A673 (cell line): ENCODE data around the gene TTC19. TPM values are rescaled to one million over a fixed set of nuclear protein-coding genes. Genes with fewer than 3 reads are reported as not detected.

Experiments used
- BruUV-seq: library from RNA; stranded (reverse); fragments of 400-500 nt; replicated peaks from 2 replicates; lab custom pipeline; 2021; lab: Mats Ljungman, UMichigan
- CTCF ChIA-PET: fragments of 300-600 bp; sonication (Branson Sonifier 250); formaldehyde crosslinking; loops from one replicate; lab custom pipeline; 2022; ENCODE audit warnings: antibody characterized with exemption; lab: Charles Lee
- POLR2A ChIA-PET: fragments of 300-600 bp; sonication (Branson Sonifier 250); formaldehyde crosslinking; loops from one replicate; lab custom pipeline; 2022; ENCODE audit warnings: antibody characterized with exemption; ENCODE audit not compliant: low non-redundant PET; lab: Charles Lee
- DNase-seq: peaks from one replicate; pipeline ENCODE4 v3.0.0-alpha.2; 2015; ENCODE audit warnings: low spot score
- H3K27ac ChIP-seq: fragments of 200-600 bp; sonication (generic); 2 replicates; pipeline ENCODE4 v1.5.1; 2016; ENCODE audit warnings: mixed run types, low read depth, mild to moderate bottlenecking, mixed read lengths, antibody characterized with exemption, low read length; ENCODE audit not compliant: poor library complexity, severe bottlenecking
- H3K27me3 ChIP-seq: fragments of 200-600 bp; sonication (generic); replicated peaks from 2 replicates; pipeline ENCODE4 v1.6.1; 2017; ENCODE audit warnings: mixed run types, low read depth, mild to moderate bottlenecking, mixed read lengths, antibody characterized with exemption, low read length; ENCODE audit not compliant: insufficient read depth, poor library complexity
- H3K36me3 ChIP-seq: fragments of 200-600 bp; sonication (generic); 2 replicates; pipeline ENCODE4 v1.6.1; 2016; ENCODE audit warnings: mixed run types, mild to moderate bottlenecking, mixed read lengths, antibody characterized with exemption, low read length; ENCODE audit not compliant: insufficient read depth, poor library complexity, severe bottlenecking
- H3K4me1 ChIP-seq: fragments of 200-600 bp; sonication (generic); 2 replicates; pipeline ENCODE4 v1.6.1; 2017; ENCODE audit warnings: mixed run types, mild to moderate bottlenecking, mixed read lengths, antibody characterized with exemption, low read length; ENCODE audit not compliant: insufficient read depth, poor library complexity, severe bottlenecking
- H3K4me3 ChIP-seq: fragments of 200-600 bp; sonication (generic); 2 replicates; pipeline ENCODE4 v1.5.1; 2016; ENCODE audit warnings: low read depth, mixed run types, mild to moderate bottlenecking, mixed read lengths, low read length; ENCODE audit not compliant: poor library complexity, severe bottlenecking
- H3K9me3 ChIP-seq: fragments of 200-600 bp; sonication (generic); 2 replicates; pipeline ENCODE4 v1.6.1; 2016; ENCODE audit warnings: mixed run types, low read depth, mild to moderate bottlenecking, mixed read lengths, antibody characterized with exemption, low read length; ENCODE audit not compliant: poor library complexity, severe bottlenecking
- EZH2 ChIP-seq: fragments of 200-600 bp; sonication (generic); IDR thresholded peaks from 2 replicates; pipeline ENCODE4 v1.6.1; 2017; ENCODE audit warnings: borderline replicate concordance, low read depth, mild to moderate bottlenecking, mixed read lengths, antibody characterized with exemption, low read length; ENCODE audit not compliant: poor library complexity, severe bottlenecking
- intact Hi-C: fragments of 100-400 bp; cut with micrococcal nuclease; formaldehyde crosslinking; loops from one replicate; pipeline ENCODE4 v1.10.0; 2022; ENCODE audit not compliant: unreplicated experiment
- total RNA-seq: library from RNA; stranded (reverse); gene quantifications from 2 replicates; pipeline ENCODE4 v1.2.3, GENCODE V29; 2021
- TF ChIP-seq, protein P1 (sequence below): fragments of 300-800, 200-600 bp; sonication (generic); conservative IDR thresholded peaks from 2 replicates; pipeline ENCODE4 v1.5.1; 2017; ENCODE audit warnings: low read depth, mild to moderate bottlenecking, antibody characterized with exemption, low read length, moderate library complexity, mixed read lengths

Gene TTC19
- total RNA-seq, 1 experiment from 2014 or later, result 44.5 TPM

DNA sequence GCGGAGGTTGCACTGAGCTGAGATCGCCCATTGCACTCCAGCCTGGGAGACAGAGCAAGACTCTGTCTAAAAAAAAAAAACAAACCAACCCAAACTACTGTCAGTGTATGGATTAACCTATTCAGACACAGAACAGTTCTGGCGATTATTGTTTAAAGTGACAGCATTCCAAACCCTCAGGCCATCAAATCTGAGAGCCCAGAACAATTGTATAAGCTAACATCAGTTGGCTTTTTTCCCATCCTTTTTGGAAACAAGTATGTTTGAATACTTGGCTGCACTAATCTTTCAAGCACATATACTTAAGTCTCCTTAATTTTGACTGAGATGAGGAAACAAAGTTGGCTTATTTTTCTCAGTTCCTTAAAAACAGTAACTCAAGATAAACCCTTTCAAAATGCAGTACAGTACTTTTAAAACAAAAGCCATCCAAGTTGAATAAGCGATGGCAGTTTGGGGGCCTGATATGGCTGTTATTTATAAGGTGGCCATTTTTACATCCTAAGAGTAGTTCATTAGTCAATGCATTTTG lies 1.5 kb upstream of the TTC19 start:
- Histone ChIP-seq H3K4me3 (peak overlapping the region; percentile 86), H3K36me3 (peaks cover 23% of the 10 kb centered on the region), H3K9me3 (peaks cover 8% of the 10 kb centered on the region), H3K27me3 (no peaks in the 10 kb centered on the region), H3K27ac (no peak overlapping the region), H3K4me1 (peaks cover 5% of the 10 kb centered on the region)
- intact Hi-C loops, result loop anchor here (1.0 to 2.0 kb wide), 3 partner anchors 53 to 169 kb away; partner anchors contain the start of gene ADORA2B
- ChIA-PET POLR2A (no interaction called here), CTCF (interaction anchor here (0.7 to 1.6 kb wide), 2 partner anchors 53 to 117 kb away, joined by 5 read pairs; partner anchors contain the start of gene ADORA2B)
- BruUV-seq, result TSS peak; percentile 63
- TF ChIP-seq EZH2, result no peak
- TF ChIP-seq, protein P1, sequence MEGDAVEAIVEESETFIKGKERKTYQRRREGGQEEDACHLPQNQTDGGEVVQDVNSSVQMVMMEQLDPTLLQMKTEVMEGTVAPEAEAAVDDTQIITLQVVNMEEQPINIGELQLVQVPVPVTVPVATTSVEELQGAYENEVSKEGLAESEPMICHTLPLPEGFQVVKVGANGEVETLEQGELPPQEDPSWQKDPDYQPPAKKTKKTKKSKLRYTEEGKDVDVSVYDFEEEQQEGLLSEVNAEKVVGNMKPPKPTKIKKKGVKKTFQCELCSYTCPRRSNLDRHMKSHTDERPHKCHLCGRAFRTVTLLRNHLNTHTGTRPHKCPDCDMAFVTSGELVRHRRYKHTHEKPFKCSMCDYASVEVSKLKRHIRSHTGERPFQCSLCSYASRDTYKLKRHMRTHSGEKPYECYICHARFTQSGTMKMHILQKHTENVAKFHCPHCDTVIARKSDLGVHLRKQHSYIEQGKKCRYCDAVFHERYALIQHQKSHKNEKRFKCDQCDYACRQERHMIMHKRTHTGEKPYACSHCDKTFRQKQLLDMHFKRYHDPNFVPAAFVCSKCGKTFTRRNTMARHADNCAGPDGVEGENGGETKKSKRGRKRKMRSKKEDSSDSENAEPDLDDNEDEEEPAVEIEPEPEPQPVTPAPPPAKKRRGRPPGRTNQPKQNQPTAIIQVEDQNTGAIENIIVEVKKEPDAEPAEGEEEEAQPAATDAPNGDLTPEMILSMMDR, result no peak
- no peak for DNase-seq

DNA sequence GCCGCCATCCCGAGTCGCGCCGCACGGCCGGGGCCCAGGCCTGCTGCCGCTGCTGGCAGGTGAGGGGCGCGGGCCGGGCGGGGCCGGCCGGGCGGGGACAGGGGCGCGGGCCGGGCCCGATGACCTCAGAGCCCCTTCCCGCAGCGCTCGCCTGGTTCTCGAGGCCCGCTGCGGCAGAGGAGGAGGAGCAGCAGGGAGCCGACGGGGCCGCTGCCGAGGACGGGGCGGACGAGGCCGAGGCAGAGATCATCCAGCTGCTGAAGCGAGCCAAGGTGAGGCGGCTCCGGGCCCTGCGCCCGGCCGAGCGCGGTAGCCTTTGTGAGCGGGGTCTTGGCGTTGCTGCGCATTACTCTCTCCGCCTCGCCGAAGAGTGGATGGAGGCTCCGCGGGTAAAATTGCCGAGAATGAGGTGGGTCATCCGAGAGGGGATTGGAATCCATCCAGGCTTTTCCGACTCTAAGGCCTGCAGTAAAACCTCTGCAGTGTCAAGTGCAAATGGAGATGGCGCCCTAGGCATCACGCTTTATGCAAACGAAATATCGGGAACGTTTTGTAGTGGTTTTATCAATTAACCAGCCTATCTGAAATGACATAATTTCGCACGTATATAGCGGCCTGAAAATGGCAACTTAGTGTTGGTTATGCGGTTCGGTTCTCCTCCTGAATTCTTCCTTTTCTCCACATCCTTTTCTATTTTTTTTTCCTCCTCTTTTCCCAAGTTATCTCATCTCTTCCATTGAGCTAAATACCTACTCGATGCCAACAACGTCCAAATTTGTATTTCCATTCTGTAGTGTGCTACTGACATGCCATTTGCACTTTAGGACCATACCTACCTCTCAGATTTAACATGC lies 577 bp downstream of the TTC19 start:
- peaks cover 8% of the 10 kb centered on the region for H3K9me3 ChIP-seq
- H3K27ac ChIP-seq, result peak overlapping the region; percentile 96
- H3K27me3 ChIP-seq, result no peaks in the 10 kb centered on the region
- ChIA-PET CTCF (interaction anchor here (1.6 kb wide), 1 partner anchor 55 kb away, joined by 5 read pairs; the partner anchor contains the start of gene ADORA2B), POLR2A (interaction anchor here (0.6 kb wide), 1 partner anchor 170 kb away, joined by 9 read pairs; no protein-coding TSS in a partner anchor)
- H3K36me3 ChIP-seq, result peaks cover 44% of the 10 kb centered on the region
- BruUV-seq, result no TSS peak
- H3K4me1 ChIP-seq, result peaks cover 5% of the 10 kb centered on the region
- H3K4me3 ChIP-seq, result peak overlapping the region; percentile 86
- intact Hi-C loops, result loop anchor here (2.0 kb wide), 2 partner anchors 55 to 171 kb away; partner anchors contain the start of gene ADORA2B
- peak; percentile 45 for DNase-seq
- no peak for TF ChIP-seq EZH2
- TF ChIP-seq, protein P1, result no peak

DNA sequence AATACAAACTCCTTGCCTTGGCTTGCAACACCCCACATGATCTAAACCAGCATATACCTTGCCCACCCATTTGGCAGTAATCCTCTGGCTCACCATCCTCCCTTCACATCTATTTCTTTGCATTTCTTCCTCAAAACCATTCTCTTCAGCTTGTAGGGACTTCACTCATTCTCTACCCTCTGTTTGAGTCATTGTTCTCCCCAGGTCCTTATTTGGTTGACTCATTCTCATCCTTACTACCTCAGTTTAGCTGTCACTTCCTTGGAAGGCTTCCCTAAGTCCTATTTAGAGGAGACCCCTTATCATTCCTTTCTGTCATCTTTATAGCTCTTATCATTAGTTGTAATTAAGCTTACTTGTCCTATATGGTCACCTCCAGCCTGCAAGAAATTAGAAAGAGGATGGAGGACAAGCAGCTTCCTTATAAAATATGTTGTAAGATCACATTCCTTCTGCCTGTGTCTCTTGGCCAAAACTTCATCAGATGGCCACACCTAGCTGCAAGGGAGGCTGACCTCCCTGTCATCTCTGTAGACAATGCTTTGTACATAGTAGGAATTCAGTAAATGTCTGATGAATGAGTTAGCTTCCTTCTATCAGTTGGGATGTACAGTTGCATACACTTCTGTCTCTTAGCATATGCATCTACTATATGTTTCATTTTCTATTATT lies 1.7 kb downstream of the TTC19 start:
- intact Hi-C loops, result no loop called here
- POLR2A ChIA-PET, result no interaction called here
- Histone ChIP-seq H3K27ac (no peak overlapping the region), H3K36me3 (peaks cover 55% of the 10 kb centered on the region), H3K27me3 (no peaks in the 10 kb centered on the region), H3K9me3 (peaks cover 8% of the 10 kb centered on the region), H3K4me1 (peaks cover 5% of the 10 kb centered on the region), H3K4me3 (peak overlapping the region; percentile 86)
- DNase-seq, result no peak
- CTCF ChIA-PET, result no interaction called here
- BruUV-seq, result no TSS peak
- TF ChIP-seq, protein P1, result no peak
- TF ChIP-seq EZH2, result no peak
